ENCODE data around the gene CNDP2. TPM values are rescaled to one million over a fixed set of nuclear protein-coding genes. Genes with fewer than 3 reads are reported as not detected.

Gene CNDP2
- total RNA-seq (2021) = 161 and 183 TPM in 2 replicates
- percentile 81 among the genes with signal in this experiment for Bru-seq, nascent RNA
- BruChase-seq, experiment 1, labeled RNA remaining after a 2-hour chase = percentile 82 among the genes with signal in this experiment
- BruChase-seq, experiment 2, labeled RNA remaining after a 6-hour chase = percentile 87 among the genes with signal in this experiment
- long read RNA-seq, full-length matches to known transcripts = 169 of 235 reads
- long read RNA-seq, partial matches to known transcripts = 18 of 235 reads
- long read RNA-seq, other reads (novel, unspliced or antisense) = 48 of 235 reads

GRCh38 chr18:74495581-74496507 lies at the start of gene CNDP2:
Gene CNDP2 (plus strand): TSS chr18:74496363. CDS start chr18:74499974, 3,611 bp downstream.
- Histone ChIP-seq H3K9me2 (ENCODE audit: insufficient read depth) (no peaks in the 10 kb centered on the region), H3K79me2 (ENCODE audit: low read depth) (peaks cover 31% of the 10 kb centered on the region), H3K9me3 (ENCODE audit: insufficient read depth, low read depth) (no peaks in the 10 kb centered on the region), H3F3A (ENCODE audit: insufficient read depth, low read depth) (no peaks in the 10 kb centered on the region), H3K4me1 (replicated peaks; ENCODE audit: insufficient read depth) (peaks cover 8% of the 10 kb centered on the region), H3K36me3 (ENCODE audit: low read depth) (0 out of 2 replicates have a peak, but pooled peaks cover 10% of the 10 kb centered on the region), H3K27ac (peak within 1 kb of the TSS; percentile 58), H2AFZ (peak within 1 kb of the TSS; percentile 92), H3K4me3 (peak within 1 kb of the TSS; percentile 76), H3K4me2 (peak within 1 kb of the TSS; percentile 90), H3K27me3 (ENCODE audit: insufficient read depth, low read depth) (peaks cover 21% of the 10 kb centered on the region), H4K20me1 (ENCODE audit: insufficient read depth) (no peaks in the 10 kb centered on the region)
- ChIA-PET CTCF (interaction anchor here (0.7 kb wide), 1 partner anchor 56 kb away, joined by 4 read pairs; no protein-coding TSS in a partner anchor), POLR2A (ENCODE audit: unreplicated experiment) (interaction anchor here (0.5 to 0.8 kb wide), 6 partner anchors 101 to 850 kb away, joined by 3 to 7 read pairs (median 4); no protein-coding TSS in a partner anchor)
- TF ChIP-seq EZH2 (IDR thresholded peaks at IDR 0.05; ENCODE audit: low read depth) = no peak
- no peak for TF ChIP-seq CTCF (conservative IDR thresholded peaks at IDR 0.05)
- BruUV-seq (replicated peaks) = TSS peak; percentile 83
- peak; percentile 96 to 99 for DNase-seq
- intact Hi-C loops (cut with micrococcal nuclease; ENCODE audit: unreplicated experiment) = loop anchor here (1.0 to 5.0 kb wide), 4 partner anchors 101 to 347 kb away; partner anchors contain the start of genes CYB5A, TIMM21 and ZNF407

GRCh38 chr18:74446631-74447403 lies 49.3 kb upstream of the CNDP2 start:
- BruUV-seq (replicated peaks) = no TSS peak
- Histone ChIP-seq H3K27ac (no peak overlapping the region), H3K27me3 (ENCODE audit: insufficient read depth, low read depth) (peaks cover 100% of the 10 kb centered on the region), H3K9me3 (ENCODE audit: insufficient read depth, low read depth) (no peaks in the 10 kb centered on the region), H3K79me2 (ENCODE audit: low read depth) (no peaks in the 10 kb centered on the region), H3K4me2 (no peak overlapping the region), H4K20me1 (ENCODE audit: insufficient read depth) (no peaks in the 10 kb centered on the region; the same call in 1 of the 2 replicates), H3K9me2 (ENCODE audit: insufficient read depth) (no peaks in the 10 kb centered on the region), H3K36me3 (ENCODE audit: low read depth) (no peaks in the 10 kb centered on the region), H3F3A (ENCODE audit: insufficient read depth, low read depth) (no peaks in the 10 kb centered on the region), H2AFZ (no peak overlapping the region), H3K4me3 (no peak overlapping the region), H3K4me1 (replicated peaks; ENCODE audit: insufficient read depth) (no peaks in the 10 kb centered on the region)
- TF ChIP-seq EZH2 (IDR thresholded peaks at IDR 0.05; ENCODE audit: low read depth) = no peak
- TF ChIP-seq CTCF (conservative IDR thresholded peaks at IDR 0.05) = no peak
- POLR2A ChIA-PET (ENCODE audit: unreplicated experiment) = no interaction called here
- intact Hi-C loops (cut with micrococcal nuclease; ENCODE audit: unreplicated experiment) = no loop called here
- CTCF ChIA-PET = no interaction called here
- DNase-seq = no peak
